SJCRH30 (cell line): ENCODE data around the gene ZNF385C. TPM values are rescaled to one million over a fixed set of nuclear protein-coding genes. Genes with fewer than 3 reads are reported as not detected.
A peak's percentile ranks its signal among the peaks of the same experiment; 100 is the strongest.

ENCODE experiments used
- DNase-seq, 2 experiments: peaks; one replicate each; pipeline ENCODE4 v3.0.0-alpha.2; 2015 to 2020
- H3K27ac ChIP-seq: fragments of 250-450 bp; sonication (Bioruptor Pico); 2 replicates; pipeline ENCODE4 v1.5.1; 2020; ENCODE audit warnings: mild to moderate bottlenecking, moderate library complexity
- H3K27me3 ChIP-seq: fragments of 250-450 bp; sonication (Bioruptor Pico); 2 replicates; pipeline ENCODE4 v1.5.1; 2020; ENCODE audit warnings: mild to moderate bottlenecking, moderate library complexity
- H3K36me3 ChIP-seq: fragments of 250-450 bp; sonication (Bioruptor Pico); 2 replicates; pipeline ENCODE4 v1.5.1; 2020; ENCODE audit warnings: mild to moderate bottlenecking, moderate library complexity
- H3K4me1 ChIP-seq: fragments of 250-450 bp; sonication (Bioruptor Pico); 2 replicates; pipeline ENCODE4 v1.5.1; 2020; ENCODE audit warnings: mild to moderate bottlenecking, moderate library complexity
- H3K4me3 ChIP-seq: fragments of 250-450 bp; sonication (Bioruptor Pico); 2 replicates; pipeline ENCODE4 v1.5.1; 2020; ENCODE audit warnings: mild to moderate bottlenecking, moderate library complexity
- H3K9me3 ChIP-seq: fragments of 250-450 bp; sonication (Bioruptor Pico); replicated peaks from 2 replicates; pipeline ENCODE4 v1.5.1; 2020; ENCODE audit warnings: mild to moderate bottlenecking, moderate library complexity
- total RNA-seq: library from RNA; depleted of rRNA; stranded (reverse); fragments of >200 nt; shearing (Covaris generic); gene quantifications from 2 replicates; pipeline ENCODE4 v1.2.3, GENCODE V29; 2014

Gene ZNF385C
- total RNA-seq, 1 experiment from 2014 or later = 1.5 TPM

DNA sequence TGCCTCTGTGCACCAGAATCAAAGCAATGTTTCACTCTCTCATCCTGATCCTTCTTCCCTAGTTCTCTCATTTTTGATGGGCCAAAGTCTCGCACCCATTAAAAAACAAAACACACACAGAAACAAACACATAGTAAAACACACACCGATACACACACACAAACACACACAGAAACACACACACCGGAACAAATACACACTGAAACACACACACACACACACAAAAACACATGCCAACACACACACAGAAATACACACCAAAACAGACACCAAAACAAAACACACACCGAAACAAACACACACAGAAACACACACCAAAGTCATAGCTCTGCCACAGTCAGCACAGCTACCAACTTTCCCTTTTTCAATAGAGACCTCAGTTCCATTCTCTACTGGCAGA is 33.0 kb upstream of the ZNF385C start:
- no peaks in the 10 kb centered on the region for H3K9me3 ChIP-seq
- H3K27ac ChIP-seq = no peak overlapping the region
- H3K4me1 ChIP-seq = peaks cover 19% of the 10 kb centered on the region
- no peak overlapping the region for H3K4me3 ChIP-seq
- no peak for DNase-seq
- no peaks in the 10 kb centered on the region for H3K27me3 ChIP-seq
- peaks cover 14% of the 10 kb centered on the region for H3K36me3 ChIP-seq

DNA sequence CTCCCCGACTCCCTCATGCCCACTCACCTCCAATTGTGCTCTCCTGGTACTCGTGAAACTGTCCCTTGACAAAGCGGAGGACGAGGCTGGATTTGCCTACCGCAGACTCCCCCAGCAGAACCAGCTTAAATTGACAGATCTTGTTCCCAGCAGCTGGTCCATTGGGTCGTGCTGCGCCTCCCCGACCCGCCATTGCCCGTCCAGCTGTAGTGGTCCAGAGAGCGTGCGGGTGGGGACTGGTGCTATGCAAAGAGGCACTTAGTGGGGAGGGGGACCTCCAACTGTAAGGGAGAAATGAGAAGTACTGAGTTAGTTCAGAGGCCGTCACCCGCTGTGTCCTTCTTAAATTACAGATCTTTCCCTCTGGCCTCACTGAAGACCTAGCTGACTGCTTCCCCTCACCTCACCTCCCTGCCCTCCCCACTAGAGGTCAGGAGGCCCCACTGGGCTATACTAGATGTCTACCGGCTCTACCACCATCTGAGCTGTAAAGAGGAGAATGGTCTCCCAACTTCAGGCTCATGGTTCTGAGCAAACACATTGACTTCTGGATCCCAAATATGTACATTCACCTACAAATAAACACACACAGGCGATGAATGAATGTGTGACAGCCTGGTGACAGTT is 32.1 kb upstream of the ZNF385C start:
- Histone ChIP-seq H3K9me3 (no peaks in the 10 kb centered on the region), H3K27me3 (no peaks in the 10 kb centered on the region), H3K27ac (no peak overlapping the region), H3K4me3 (no peak overlapping the region), H3K36me3 (peaks cover 19% of the 10 kb centered on the region), H3K4me1 (peaks cover 19% of the 10 kb centered on the region)
- no peak for DNase-seq

DNA sequence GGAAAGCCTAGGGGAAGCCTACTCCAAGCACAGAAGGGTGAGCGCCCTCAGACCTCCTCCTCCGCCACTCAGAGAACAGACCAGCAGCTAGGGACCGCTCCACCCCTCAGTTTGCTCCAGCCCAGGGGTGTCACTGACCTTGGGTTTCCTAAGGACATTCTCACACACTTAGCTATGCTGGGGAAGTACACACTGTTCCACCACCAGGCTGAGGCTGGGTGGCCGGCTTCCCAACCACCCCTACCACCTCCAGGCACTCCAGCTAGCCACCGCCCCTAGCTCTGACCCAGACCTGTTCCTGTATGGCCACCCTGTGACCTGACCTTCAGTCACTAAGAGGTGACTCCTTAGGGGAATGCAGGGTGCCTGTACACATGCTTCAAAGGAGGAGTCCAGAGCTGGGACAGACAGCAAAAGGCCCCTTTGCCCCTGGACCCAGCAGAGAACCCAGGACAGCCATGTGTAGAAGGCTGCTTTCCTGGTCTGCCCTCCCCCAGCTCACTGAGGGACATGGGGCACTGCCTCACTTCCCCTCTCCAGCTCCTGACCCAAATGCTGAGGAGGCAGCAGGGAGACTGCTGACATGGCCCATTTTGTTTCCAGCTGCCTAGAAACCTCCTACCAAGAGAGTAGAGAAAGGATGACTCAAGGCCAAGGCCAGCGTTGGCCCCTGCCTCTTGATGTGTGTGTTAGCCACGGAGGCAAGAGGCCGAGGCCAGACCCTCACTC is 31.0 kb upstream of the ZNF385C start:
- Histone ChIP-seq H3K27me3 (no peaks in the 10 kb centered on the region), H3K27ac (no peak overlapping the region), H3K4me3 (no peak overlapping the region), H3K36me3 (peaks cover 19% of the 10 kb centered on the region), H3K9me3 (no peaks in the 10 kb centered on the region), H3K4me1 (peaks cover 17% of the 10 kb centered on the region)
- no peak for DNase-seq

- Histone ChIP-seq H3K27me3 (no peaks in the 10 kb centered on the region), H3K9me3 (no peaks in the 10 kb centered on the region), H3K4me1 (peaks cover 3% of the 10 kb centered on the region; the same call in 1 of the 2 replicates), H3K27ac (no peak overlapping the region), H3K36me3 (peaks cover 23% of the 10 kb centered on the region), H3K4me3 (no peak overlapping the region)
- no peak for DNase-seq
Measured at GRCh38 chr17:42127414-42127813, 29.1 kb upstream of the ZNF385C start.

DNA sequence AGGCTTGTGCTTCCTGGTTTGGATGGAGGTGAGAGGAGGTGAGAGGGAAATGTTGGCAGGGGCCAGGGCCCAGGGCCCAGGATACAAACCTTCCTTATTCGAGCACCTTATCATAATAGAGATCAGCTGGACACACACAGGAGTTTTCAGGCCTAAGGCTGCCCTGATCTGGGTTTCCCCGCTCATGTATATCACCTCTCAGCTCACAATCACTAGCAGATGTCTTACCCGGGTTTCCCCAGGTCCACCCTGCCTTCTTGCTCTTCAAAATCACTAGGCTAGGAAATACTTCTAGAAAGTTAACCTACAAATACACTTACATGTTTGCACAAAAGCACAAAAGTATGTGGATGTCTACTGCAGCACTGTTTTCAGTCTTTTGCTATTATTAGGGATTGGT is 28.6 kb upstream of the ZNF385C start:
- Histone ChIP-seq H3K4me1 (no peaks in the 10 kb centered on the region), H3K27me3 (no peaks in the 10 kb centered on the region), H3K27ac (no peak overlapping the region), H3K9me3 (no peaks in the 10 kb centered on the region), H3K4me3 (no peak overlapping the region), H3K36me3 (peaks cover 23% of the 10 kb centered on the region)
- no peak for DNase-seq

DNA sequence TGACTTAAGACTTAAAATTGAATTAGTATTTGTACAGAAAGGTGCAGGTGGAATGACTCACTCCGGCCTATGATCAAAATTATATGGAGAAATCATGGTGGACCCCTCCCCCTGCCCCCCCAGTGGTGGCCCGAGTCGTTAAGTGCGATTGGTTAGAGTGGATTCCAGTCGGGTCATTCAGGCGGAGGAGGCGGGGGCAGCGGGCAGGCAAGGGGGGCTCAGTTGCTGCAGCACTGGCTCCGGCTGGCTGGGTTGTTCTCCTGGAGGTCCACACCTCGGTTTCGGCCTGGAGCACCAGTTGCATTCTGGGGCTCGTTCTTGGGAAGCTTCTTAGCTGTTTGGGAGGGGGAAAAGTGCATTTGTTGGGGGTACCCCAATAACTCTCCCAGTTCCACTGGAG is 27.3 kb upstream of the ZNF385C start:
- Histone ChIP-seq H3K27ac (no peak overlapping the region), H3K36me3 (peaks cover 23% of the 10 kb centered on the region), H3K4me3 (no peak overlapping the region), H3K9me3 (no peaks in the 10 kb centered on the region), H3K4me1 (peaks cover under 1% of the 10 kb centered on the region; the same call in 1 of the 2 replicates), H3K27me3 (no peaks in the 10 kb centered on the region)
- DNase-seq = no peak

DNA sequence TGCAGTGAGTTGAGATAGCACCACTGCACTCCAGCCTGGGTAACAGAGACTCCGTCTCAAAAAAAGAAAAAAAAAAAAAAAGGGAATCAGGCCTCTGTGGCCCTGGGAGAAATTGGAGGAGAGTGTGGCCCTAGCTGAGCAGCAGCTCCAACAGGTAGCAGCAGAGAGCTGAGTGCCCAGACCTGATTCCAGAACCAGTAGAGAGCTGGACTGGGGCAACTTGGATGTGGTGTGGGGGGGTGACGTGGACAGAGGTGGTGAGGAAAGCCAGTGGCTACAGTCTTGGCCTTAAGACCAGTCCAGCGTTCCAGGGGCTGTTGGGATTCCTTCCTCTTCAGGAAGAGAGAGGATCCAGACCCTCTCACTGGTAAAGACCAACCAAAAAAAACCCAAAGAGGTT is 26.0 kb upstream of the ZNF385C start:
- Histone ChIP-seq H3K27me3 (no peaks in the 10 kb centered on the region), H3K27ac (no peak overlapping the region), H3K36me3 (peaks cover 16% of the 10 kb centered on the region), H3K4me1 (peaks cover 8% of the 10 kb centered on the region; the same call in 1 of the 2 replicates), H3K4me3 (no peak overlapping the region), H3K9me3 (no peaks in the 10 kb centered on the region)
- no peak for DNase-seq

GRCh38 chr17:42122371-42123303 is 24.4 kb upstream of the ZNF385C start, which contains the start of gene HSPB9:
Gene HSPB9 (plus strand): TSS chr17:42122804. CDS start chr17:42122851, 47 bp downstream.
- H3K36me3 ChIP-seq = peaks cover 12% of the 10 kb centered on the region
- no peak within 1 kb of the TSS for H3K27ac ChIP-seq
- H3K4me1 ChIP-seq = peaks cover 8% of the 10 kb centered on the region; the same call in 1 of the 2 replicates
- no peaks in the 10 kb centered on the region for H3K9me3 ChIP-seq
- no peak for DNase-seq
- no peak within 1 kb of the TSS for H3K4me3 ChIP-seq
- H3K27me3 ChIP-seq = no peaks in the 10 kb centered on the region

- Histone ChIP-seq H3K4me3 (peak within 1 kb of the TSS; percentile 61), H3K27me3 (no peaks in the 10 kb centered on the region), H3K9me3 (no peaks in the 10 kb centered on the region), H3K27ac (peak within 1 kb of the TSS; percentile 55; the same call in 1 of the 2 replicates), H3K36me3 (peaks cover 13% of the 10 kb centered on the region), H3K4me1 (peaks cover 8% of the 10 kb centered on the region; the same call in 1 of the 2 replicates)
- peak; percentile 84 to 92 for DNase-seq
Measured at GRCh38 chr17:42120770-42121769, 22.8 kb upstream of the ZNF385C start, which contains the start of gene KAT2A. Gene KAT2A (minus strand): TSS chr17:42121367. CDS start chr17:42121304, 63 bp downstream.

- DNase-seq = no peak
- Histone ChIP-seq H3K27ac (no peak overlapping the region), H3K4me3 (peak overlapping the region; percentile 61), H3K9me3 (no peaks in the 10 kb centered on the region), H3K36me3 (peaks cover 14% of the 10 kb centered on the region), H3K27me3 (no peaks in the 10 kb centered on the region), H3K4me1 (peaks cover 8% of the 10 kb centered on the region; the same call in 1 of the 2 replicates)
Measured at GRCh38 chr17:42120161-42120769, 22.0 kb upstream of the ZNF385C start.

- no peaks in the 10 kb centered on the region for H3K27me3 ChIP-seq
- H3K27ac ChIP-seq = no peak overlapping the region
- peaks cover 8% of the 10 kb centered on the region; the same call in 1 of the 2 replicates for H3K4me1 ChIP-seq
- H3K36me3 ChIP-seq = peaks cover 14% of the 10 kb centered on the region
- no peaks in the 10 kb centered on the region for H3K9me3 ChIP-seq
- no peak overlapping the region for H3K4me3 ChIP-seq
- DNase-seq = no peak
Measured at GRCh38 chr17:42119301-42119700, 21.0 kb upstream of the ZNF385C start.

- Histone ChIP-seq H3K27ac (no peak overlapping the region), H3K36me3 (peaks cover 14% of the 10 kb centered on the region), H3K4me3 (no peak overlapping the region), H3K9me3 (no peaks in the 10 kb centered on the region), H3K4me1 (peaks cover 8% of the 10 kb centered on the region; the same call in 1 of the 2 replicates), H3K27me3 (no peaks in the 10 kb centered on the region)
- peak; percentile 39 to 60 for DNase-seq
Measured at GRCh38 chr17:42118545-42118944, 20.3 kb upstream of the ZNF385C start.

DNA sequence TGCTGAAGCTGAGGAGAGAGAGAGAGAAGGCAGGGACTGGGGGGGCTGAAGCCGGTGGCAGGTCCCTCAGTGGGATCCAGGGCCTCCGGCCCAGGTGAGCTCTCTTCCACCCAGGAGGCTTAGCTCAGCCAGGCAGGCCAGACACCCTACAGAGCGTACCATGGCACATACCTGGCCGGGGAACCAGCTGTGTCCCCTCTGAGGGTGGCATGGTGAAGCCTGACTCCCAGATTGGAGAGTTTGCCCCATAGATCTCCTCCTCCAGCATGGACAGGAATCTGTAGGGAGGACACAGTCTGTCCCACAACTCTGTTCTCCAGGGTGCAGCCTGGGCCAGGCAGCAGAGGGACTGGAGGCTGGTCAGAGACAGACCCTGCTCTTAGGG is 19.8 kb upstream of the ZNF385C start:
- H3K36me3 ChIP-seq = peaks cover 13% of the 10 kb centered on the region

More for the DNA sequence above, 19.8 kb upstream of the ZNF385C start:
- H3K4me3 ChIP-seq = no peak overlapping the region
- no peaks in the 10 kb centered on the region for H3K9me3 ChIP-seq
- no peaks in the 10 kb centered on the region for H3K27me3 ChIP-seq
- no peak for DNase-seq
- peaks cover 8% of the 10 kb centered on the region; the same call in 1 of the 2 replicates for H3K4me1 ChIP-seq
- H3K27ac ChIP-seq = no peak overlapping the region
